HG03354 (cell line): ENCODE measurements around the gene EGFL8.
"Not testable (repeated sequence)": the region's sequence is repeated elsewhere in the genome, so short reads cannot be mapped to it uniquely, and the experiment has no call there.

Experiments
- ATAC-seq: cut with Tn5 transposase; IDR thresholded peaks from one replicate; pipeline ENCODE4 v1.9.1; 2021; ENCODE audit warnings: mild to moderate bottlenecking; ENCODE audit not compliant: unreplicated experiment, poor library complexity, severe bottlenecking

The EGFL8 gene

GRCh38 chr6:32181148-32181702, 16.8 kb downstream of the EGFL8 start:
- ATAC-seq: no peak

DNA sequence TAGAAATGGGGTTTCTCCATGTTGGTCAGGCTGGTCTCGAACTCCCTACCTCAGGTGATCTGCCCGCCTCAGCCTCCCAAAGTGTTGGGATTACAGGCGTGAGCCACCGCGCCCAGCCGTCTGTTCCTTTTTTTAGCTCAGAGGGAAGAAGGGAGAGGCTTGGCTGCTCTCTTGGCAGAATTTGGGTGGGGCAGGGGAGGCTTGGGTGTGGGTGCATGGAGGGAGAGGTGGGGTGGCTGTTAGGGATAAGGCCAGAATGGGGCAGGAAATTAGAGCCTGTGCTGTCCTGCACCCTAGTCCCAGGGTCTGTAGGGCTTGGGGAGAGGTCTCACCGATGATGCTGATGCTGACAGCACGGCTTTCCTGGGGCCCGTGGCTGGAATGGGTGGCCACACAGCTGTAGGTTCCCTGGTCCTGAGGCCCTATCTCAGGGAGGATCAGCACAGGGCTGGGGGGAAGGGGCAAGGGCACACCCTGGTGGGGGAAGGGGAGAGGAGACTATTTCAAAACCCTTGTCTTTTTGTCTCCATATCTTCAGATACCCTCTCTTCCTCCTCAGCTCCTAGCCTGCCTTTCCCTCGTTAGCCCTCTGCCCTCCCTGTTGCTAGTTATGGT, 17.6 kb downstream of the EGFL8 start:
- no peak for ATAC-seq

- ATAC-seq: no peak
Observed at GRCh38 chr6:32182555-32182981, 18.2 kb downstream of the EGFL8 start.

DNA sequence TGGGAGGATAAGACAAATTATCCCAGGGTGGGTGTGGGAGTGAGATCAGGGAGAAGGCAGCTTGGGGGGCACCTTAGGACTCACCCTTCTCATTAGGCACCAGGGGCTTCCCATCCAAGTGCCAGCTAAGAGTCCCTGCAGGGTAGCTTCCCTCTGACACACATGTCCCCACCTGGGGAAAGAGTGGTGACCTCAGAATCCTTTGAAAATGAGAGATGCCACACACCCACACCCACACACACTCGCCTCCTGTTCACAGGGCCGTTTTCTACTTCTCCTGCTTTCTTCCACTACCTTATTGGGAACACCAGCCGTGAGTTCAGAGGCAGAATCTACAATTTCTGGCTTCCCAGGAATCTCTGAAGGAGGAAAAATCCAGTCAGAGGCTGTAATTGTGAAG, 18.6 kb downstream of the EGFL8 start:
- ATAC-seq: no peak

DNA sequence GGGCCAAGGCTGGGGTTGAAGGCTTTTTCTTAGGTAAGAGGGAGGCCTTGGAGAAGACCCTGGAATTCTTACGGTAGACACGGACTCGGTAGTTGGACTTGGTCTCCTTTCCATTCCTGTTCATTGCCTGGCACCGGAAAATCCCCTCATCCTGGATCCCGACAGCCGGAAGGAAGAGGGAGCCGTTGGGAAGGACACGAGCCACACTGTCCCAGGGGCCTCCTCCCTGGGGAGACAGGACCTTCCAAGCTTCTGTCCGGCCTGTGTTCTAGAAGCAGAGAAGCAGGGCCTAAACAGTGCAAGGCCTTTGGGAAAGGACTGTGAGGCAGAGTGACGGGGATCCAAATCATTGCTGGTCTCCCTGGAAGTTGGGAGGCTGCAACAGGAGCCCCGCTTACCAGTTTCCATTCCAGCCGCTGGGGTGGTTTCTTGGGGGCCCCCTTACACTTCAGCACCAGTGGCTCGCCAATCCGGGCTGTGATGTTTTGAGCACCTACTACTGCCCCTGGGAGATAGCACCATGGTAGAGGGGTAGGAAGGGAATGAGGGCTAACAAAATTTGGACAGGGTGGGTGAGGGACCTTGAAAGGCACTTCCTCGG, 19.2 kb downstream of the EGFL8 start:
- no peak for ATAC-seq

GRCh38 chr6:32184084-32184640, 19.8 kb downstream of the EGFL8 start, which contains the start of gene AGER:
TSS of gene AGER (minus strand) at chr6:32184253. CDS start at chr6:32184222, 31 bp downstream.
- ATAC-seq: no peak

DNA sequence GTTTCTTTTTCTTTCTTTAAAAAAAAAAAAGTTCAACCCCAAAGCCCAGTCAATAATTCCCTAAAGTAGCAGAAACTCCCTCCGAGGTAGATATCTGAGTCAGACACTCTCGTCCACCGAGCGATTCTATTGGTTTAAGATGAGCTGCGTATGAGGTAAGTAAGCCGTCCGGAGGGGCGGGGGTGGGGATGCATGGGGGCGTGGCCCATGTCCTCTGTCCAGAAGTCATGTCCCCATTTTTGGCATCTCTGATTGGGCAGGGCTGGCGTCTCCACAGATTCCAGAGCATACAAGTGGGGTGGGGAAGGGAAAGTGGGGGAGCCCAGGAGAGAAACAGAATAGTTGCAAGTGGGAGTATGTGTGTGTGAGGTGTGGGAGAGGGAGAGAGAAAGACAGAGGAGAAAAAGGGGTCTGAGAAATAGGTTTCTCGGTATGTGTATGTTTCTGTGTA, 21.3 kb downstream of the EGFL8 start:
- not testable (repeated sequence) for ATAC-seq

DNA sequence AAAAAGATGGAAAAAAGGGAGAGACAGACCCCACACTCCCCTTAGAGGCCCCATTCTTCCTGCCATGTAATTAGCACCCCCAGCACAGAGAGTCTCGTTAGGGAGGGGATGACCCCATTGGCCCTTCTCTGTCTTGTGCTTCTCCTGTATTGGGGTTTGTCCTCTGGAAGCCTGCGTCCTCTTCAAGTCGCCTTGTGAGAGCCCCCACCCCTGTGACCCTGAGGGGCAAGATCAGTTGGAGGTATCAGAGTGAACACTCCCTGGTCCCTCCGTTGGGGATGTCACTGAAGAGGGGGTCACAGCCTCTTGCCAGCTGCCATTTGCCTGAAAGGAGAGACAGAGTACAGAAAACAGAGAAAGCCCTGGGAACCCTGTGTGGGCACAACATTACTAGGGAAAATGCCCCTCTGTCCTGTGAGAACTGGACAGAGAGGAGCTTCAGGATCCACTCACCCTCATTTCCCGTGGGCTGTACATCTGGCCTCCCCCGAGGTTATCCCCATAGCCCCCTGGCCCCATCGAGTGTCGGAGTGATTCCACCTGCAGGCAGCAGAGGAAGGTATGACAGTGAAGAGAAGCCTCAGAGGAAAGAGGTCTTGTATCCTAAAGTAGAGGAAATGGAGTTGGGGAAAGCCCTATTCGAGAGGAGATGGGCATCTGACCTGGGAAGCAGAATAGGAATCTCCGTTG, 21.9 kb downstream of the EGFL8 start:
- ATAC-seq: not testable (repeated sequence)

GRCh38 chr6:32187009-32187709, 22.8 kb downstream of the EGFL8 start:
- ATAC-seq: no peak

GRCh38 chr6:32187725-32188380, 23.5 kb downstream of the EGFL8 start:
- not testable (repeated sequence) for ATAC-seq

GRCh38 chr6:32188381-32189068, 24.1 kb downstream of the EGFL8 start:
- ATAC-seq: no peak

DNA sequence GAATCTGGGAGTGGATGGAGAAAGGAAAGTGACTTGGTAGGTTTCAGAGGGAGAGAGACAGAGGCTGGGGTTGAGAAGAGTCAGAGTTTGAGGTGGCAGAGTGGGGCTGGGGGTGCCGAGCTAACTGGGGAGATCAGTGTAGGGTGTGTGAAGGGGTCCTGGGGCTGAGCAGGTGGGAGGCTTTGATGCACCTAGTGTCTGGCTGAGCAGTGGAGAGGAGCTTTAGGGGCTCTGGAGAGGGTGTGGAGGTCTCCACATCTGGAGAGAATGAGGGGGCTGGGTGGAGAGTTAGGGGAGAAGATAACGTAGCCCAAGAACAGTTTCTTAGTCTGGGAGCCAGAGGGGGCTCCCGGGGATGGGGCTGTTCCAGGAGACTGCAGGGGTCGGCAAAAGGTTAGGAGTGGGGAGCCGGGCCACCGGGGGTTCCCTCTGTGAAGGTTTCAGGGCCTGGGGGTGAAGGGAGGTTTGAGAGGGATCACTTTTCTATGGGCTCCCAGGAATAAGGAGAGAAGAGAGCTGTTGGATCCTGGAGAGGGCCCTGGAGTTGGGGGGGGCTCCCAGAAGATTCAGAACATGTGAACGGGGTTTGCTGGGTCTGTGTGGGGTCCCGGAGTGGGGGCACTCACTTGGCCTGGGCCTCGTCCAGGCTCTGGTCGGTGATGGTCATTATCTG, 24.8 kb downstream of the EGFL8 start:
- no peak for ATAC-seq

DNA sequence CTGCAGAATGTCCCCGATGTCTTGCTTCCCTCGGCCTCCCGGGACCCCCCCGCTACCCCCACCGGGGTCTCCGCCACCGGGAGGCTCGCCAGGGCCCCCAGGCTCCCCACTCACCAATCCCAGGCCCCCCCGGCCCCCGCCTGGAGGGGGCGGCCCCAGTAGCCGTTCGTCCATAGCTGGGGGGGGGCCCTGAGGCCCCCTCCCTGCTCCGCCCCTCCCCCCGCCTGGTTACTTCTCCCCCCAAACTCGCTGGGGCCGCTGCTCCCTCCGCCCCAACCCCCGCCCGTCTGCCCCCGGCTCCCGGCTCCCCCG, 25.3 kb downstream of the EGFL8 start:
- ATAC-seq: no peak

DNA sequence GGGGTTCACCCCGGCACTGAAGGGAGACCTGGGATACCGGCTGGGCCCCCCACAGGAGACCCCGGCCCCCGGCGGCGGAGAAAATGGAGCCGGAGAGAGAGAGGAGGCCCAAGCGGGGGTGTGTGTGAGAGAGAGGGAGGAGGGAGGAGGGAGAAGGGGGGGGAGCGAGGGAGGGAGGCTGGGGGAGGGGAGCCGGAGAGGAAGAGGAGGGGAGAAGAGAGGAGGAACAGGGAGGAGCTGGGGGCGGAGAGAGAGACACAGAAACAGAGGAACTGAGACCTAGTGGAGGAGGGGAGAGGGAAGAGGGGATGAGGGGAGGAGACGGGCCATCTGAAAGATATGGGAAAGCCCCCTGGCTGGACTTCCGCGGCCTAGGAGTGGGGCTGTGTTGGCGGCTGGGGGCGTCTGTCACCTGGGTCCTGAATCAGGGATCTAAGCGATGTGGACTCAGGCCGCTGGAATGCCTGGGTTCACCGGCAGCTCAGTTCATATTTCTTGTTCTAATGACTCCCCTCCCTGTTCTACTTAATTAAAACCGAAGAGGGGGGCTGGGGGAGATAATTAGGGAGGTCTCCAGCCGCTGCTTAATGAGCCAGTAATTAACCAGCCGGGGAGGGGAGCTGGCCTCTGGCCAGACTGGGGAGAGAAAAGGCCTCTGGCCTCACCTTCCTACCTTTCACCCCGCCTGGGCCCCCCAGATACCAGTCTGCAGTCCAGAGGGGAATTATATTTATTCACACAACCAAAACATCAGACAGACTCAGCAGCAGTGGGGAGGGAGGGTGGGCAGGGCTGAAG, 25.9 kb downstream of the EGFL8 start, which contains the start of gene PBX2:
Gene PBX2 (minus strand): TSS at position 149 of the 798 bp plus-strand sequence. CDS start 287 bp downstream, outside the sequence.
- ATAC-seq: peak; percentile 62

DNA sequence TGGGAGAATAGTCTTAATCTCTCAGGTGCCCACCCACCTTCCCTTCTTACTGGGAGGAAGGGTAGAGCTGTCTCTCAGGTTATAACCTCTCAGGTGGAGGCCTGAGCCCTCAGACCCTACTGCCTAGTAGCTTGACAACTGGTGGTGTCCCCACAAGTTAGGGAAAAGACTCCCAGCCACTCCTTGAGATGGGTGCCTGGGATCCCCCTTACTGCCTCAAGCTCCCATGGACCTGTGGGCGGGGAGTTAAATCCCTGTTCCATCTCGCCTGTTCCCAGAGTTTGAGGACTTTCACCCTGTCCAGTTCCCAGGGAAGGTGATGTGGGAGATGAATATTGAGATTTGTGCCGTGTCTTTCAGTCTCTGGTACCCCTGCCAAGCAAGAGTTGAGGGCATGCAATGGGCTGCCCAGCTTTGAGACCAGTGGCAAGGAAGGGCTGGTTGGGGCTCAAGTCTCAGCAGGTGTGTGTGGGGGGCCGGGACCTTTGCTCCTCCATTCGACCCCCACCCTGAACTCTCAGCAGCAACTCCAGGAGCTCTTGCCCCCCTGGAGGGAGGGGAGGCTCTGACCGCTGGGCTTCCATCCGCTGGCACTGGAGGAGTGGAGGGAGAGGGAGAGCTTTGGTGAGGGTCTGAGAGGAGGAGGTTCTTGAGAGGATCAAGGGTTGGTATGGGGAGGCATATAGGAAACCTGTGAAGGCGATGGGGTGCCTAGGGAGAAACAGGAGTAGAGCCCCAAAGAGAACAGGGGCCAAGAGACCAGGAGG, 26.7 kb downstream of the EGFL8 start:
- no peak for ATAC-seq

DNA sequence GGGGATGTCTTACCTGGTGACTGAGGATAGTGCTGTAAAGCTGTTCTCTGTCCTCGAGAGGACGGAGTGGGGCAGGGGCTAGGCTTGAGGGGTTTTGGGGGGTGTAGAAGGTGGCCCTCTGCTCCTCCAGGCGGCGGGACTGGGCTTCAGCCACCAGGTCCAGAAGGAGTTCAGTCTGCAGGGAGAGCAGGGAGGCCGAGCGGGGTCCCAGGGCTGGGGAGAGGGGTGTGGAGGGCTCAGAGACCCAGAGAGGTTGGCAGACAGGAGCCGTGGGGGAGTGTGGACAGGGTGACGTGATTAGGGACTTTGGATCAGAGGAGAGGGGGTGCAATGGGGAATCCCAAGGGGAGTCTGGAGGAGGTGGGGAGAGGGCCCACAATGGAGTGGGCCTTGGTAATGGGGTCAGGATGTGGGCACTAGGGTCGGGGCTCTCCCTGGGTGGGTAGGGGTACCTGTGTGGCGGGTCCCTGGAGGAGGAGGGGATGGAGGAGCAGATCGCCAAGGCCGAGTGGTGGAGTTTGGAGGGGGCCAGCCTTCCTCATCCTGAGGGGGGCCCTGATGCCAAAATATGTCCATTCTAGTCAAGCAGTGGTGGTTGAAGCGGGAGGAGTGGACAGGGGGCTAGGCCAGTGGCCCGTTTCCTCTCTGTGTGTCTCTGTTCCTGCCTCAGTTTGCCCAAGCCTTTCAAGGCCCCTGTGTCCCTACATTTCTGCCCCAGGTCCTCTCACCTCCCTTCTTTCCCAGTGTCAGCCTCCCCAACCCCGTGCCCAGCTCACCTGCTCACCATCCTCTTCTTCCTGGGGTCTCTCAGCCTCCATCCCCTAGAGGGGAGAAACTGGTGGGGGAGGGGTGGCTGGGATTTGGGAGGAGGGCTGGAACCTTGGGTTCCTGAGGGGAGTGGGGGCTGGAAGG, 27.6 kb downstream of the EGFL8 start:
- no peak for ATAC-seq
